Neural progenitor cell (in vitro differentiated cells): Measurements from ENCODE around the gene EPS8L2. TPM values are rescaled to one million over a fixed set of nuclear protein-coding genes. Genes with fewer than 3 reads are reported as not detected.

ENCODE experiments used
- DNase-seq: peaks from one replicate; pipeline ENCODE4 v3.0.0-alpha.2; 2016; ENCODE audit warnings: low spot score
- H2AFZ ChIP-seq: fragments of 200-600 bp; sonication (generic); replicated peaks from 2 replicates; pipeline ENCODE4 v1.6.1; 2016; ENCODE audit warnings: antibody characterized with exemption
- H3F3A ChIP-seq: fragments of 200-600 bp; sonication (generic); 2 replicates; pipeline ENCODE4 v1.6.1; 2016; ENCODE audit warnings: antibody characterized with exemption, low read depth
- H3K27ac ChIP-seq: fragments of 200-600 bp; sonication (generic); 2 replicates; pipeline ENCODE4 v1.5.1; 2016; ENCODE audit warnings: mild to moderate bottlenecking
- H3K27me3 ChIP-seq: fragments of 200-600 bp; sonication (generic); 2 replicates; pipeline ENCODE4 v1.6.1; 2016; ENCODE audit warnings: mild to moderate bottlenecking, moderate library complexity
- H3K36me3 ChIP-seq: fragments of 200-600 bp; sonication (generic); 2 replicates; pipeline ENCODE4 v1.5.1; 2016
- H3K4me1 ChIP-seq: fragments of 200-600 bp; sonication (generic); 2 replicates; pipeline ENCODE4 v1.6.1; 2016; ENCODE audit warnings: mixed run types
- H3K4me2 ChIP-seq: fragments of 200-600 bp; sonication (generic); 2 replicates; pipeline ENCODE4 v1.6.1; 2016
- H3K4me3 ChIP-seq: fragments of 200-600 bp; sonication (generic); 2 replicates; pipeline ENCODE4 v1.5.1; 2016
- H3K79me2 ChIP-seq: fragments of 200-600 bp; sonication (generic); 2 replicates; pipeline ENCODE4 v1.6.1; 2016; ENCODE audit warnings: low read depth
- H3K9ac ChIP-seq: fragments of 200-600 bp; sonication (generic); 2 replicates; pipeline ENCODE4 v1.6.1; 2016
- H3K9me3 ChIP-seq: fragments of 200-600 bp; sonication (generic); 2 replicates; pipeline ENCODE4 v1.5.1; 2016; ENCODE audit warnings: low read depth
- H4K20me1 ChIP-seq: fragments of 200-600 bp; sonication (generic); 2 replicates; pipeline ENCODE4 v1.6.1; 2016; ENCODE audit warnings: low read depth
- H3K27ac Mint-ChIP-seq: 3 replicates; pipeline ENCODE4 v1.8.0; 2021; ENCODE audit warnings: mixed read lengths
- H3K27me3 Mint-ChIP-seq: 2 replicates; pipeline ENCODE4 v1.8.0; 2022; ENCODE audit warnings: low read depth, mild to moderate bottlenecking, inconsistent platforms, moderate library complexity, mixed read lengths; ENCODE audit not compliant: insufficient read depth
- H3K36me3 Mint-ChIP-seq: 3 replicates; pipeline ENCODE4 v1.8.0; 2021; ENCODE audit warnings: mixed read lengths
- H3K4me1 Mint-ChIP-seq: 3 replicates; pipeline ENCODE4 v1.8.0; 2021; ENCODE audit warnings: mixed read lengths
- H3K4me3 Mint-ChIP-seq: 3 replicates; pipeline ENCODE4 v1.8.0; 2021; ENCODE audit warnings: mild to moderate bottlenecking, moderate library complexity, mixed read lengths
- H3K9me3 Mint-ChIP-seq: 3 replicates; pipeline ENCODE4 v1.8.0; 2020; ENCODE audit warnings: mixed read lengths
- CTCF ChIP-seq: fragments of 200-600 bp; sonication (generic); IDR thresholded peaks from 2 replicates; pipeline ENCODE4 v1.5.1; 2017; ENCODE audit warnings: antibody characterized with exemption, mild to moderate bottlenecking
- EZH2 ChIP-seq: fragments of 200-600 bp; sonication (generic); IDR thresholded peaks from 2 replicates; pipeline ENCODE4 v1.6.1; 2017; ENCODE audit warnings: antibody characterized with exemption, mild to moderate bottlenecking, moderate library complexity
- EZH2phosphoT487 ChIP-seq: fragments of 200-600 bp; sonication (generic); IDR thresholded peaks from 2 replicates; pipeline ENCODE4 v1.6.1; 2017; ENCODE audit warnings: antibody characterized with exemption
- total RNA-seq: library from RNA; depleted of rRNA; stranded (reverse); fragments of >200 nt; gene quantifications from 2 replicates; pipeline ENCODE4 v1.2.3, GENCODE V29; 2015; ENCODE audit warnings: low replicate concordance

The EPS8L2 gene
- total RNA-seq, 1 donor from 2014 or later: 3.3 TPM

- Mint-ChIP-seq H3K27me3 (peaks cover 10% of the 10 kb centered on the region), H3K9me3 (no peaks in the 10 kb centered on the region), H3K36me3 (peaks cover 4% of the 10 kb centered on the region), H3K27ac (no peak overlapping the region), H3K4me3 (no peak overlapping the region), H3K4me1 (peaks cover 12% of the 10 kb centered on the region)
- H3K79me2 ChIP-seq: peaks cover 7% of the 10 kb centered on the region
- H3K4me2 ChIP-seq: no peak overlapping the region
- no peak overlapping the region for H3K4me3 ChIP-seq
- no peak overlapping the region for H2AFZ ChIP-seq
- peaks cover 16% of the 10 kb centered on the region for H3K27me3 ChIP-seq
- H4K20me1 ChIP-seq: peaks cover 16% of the 10 kb centered on the region
- TF ChIP-seq EZH2 (no peak), CTCF (no peak), EZH2phosphoT487 (no peak)
- no peak for DNase-seq
- no peak overlapping the region for H3K9ac ChIP-seq
- H3K27ac ChIP-seq: no peak overlapping the region
- no peaks in the 10 kb centered on the region for H3K36me3 ChIP-seq
- peaks cover 12% of the 10 kb centered on the region for H3F3A ChIP-seq
- peaks cover 19% of the 10 kb centered on the region for H3K4me1 ChIP-seq
- no peaks in the 10 kb centered on the region for H3K9me3 ChIP-seq
Observed at GRCh38 chr11:701741-702461, 4.1 kb upstream of the EPS8L2 start.

GRCh38 chr11:702462-703461 is 3.3 kb upstream of the EPS8L2 start:
- H3K36me3 ChIP-seq: no peaks in the 10 kb centered on the region
- Mint-ChIP-seq H3K27ac (no peak overlapping the region), H3K4me3 (no peak overlapping the region), H3K4me1 (peaks cover 7% of the 10 kb centered on the region), H3K36me3 (peaks cover 4% of the 10 kb centered on the region), H3K9me3 (no peaks in the 10 kb centered on the region), H3K27me3 (peaks cover 14% of the 10 kb centered on the region)
- peaks cover 15% of the 10 kb centered on the region for H3K4me1 ChIP-seq
- TF ChIP-seq EZH2 (no peak), EZH2phosphoT487 (no peak), CTCF (no peak)
- peaks cover 22% of the 10 kb centered on the region for H3K27me3 ChIP-seq
- H4K20me1 ChIP-seq: peaks cover 14% of the 10 kb centered on the region
- H2AFZ ChIP-seq: no peak overlapping the region
- no peak overlapping the region for H3K27ac ChIP-seq
- H3F3A ChIP-seq: peaks cover 4% of the 10 kb centered on the region
- no peak overlapping the region for H3K4me2 ChIP-seq
- H3K79me2 ChIP-seq: no peaks in the 10 kb centered on the region
- no peak overlapping the region for H3K9ac ChIP-seq
- H3K9me3 ChIP-seq: no peaks in the 10 kb centered on the region
- DNase-seq: no peak
- H3K4me3 ChIP-seq: no peak overlapping the region

GRCh38 chr11:703506-703905 is 2.5 kb upstream of the EPS8L2 start:
- DNase-seq: no peak
- Histone ChIP-seq H3K27me3 (peaks cover 22% of the 10 kb centered on the region), H3K4me1 (peaks cover 15% of the 10 kb centered on the region), H3K4me3 (no peak overlapping the region), H2AFZ (no peak overlapping the region), H3K4me2 (no peak overlapping the region), H3K36me3 (no peaks in the 10 kb centered on the region), H3K9me3 (no peaks in the 10 kb centered on the region), H3K27ac (no peak overlapping the region), H3K9ac (no peak overlapping the region), H3K79me2 (no peaks in the 10 kb centered on the region), H4K20me1 (peaks cover 14% of the 10 kb centered on the region), H3F3A (no peaks in the 10 kb centered on the region)
- Mint-ChIP-seq H3K9me3 (no peaks in the 10 kb centered on the region), H3K27ac (peak overlapping the region; percentile 42), H3K4me3 (no peak overlapping the region), H3K4me1 (peaks cover 2% of the 10 kb centered on the region), H3K36me3 (peaks cover 4% of the 10 kb centered on the region), H3K27me3 (peaks cover 14% of the 10 kb centered on the region)
- no peak for TF ChIP-seq EZH2
